ENCODE data around the gene TSPY8.
"Not testable (repeated sequence)": the region's sequence is repeated elsewhere in the genome, so short reads cannot be mapped to it uniquely, and the experiment has no call there.

Gene TSPY8, protein sequence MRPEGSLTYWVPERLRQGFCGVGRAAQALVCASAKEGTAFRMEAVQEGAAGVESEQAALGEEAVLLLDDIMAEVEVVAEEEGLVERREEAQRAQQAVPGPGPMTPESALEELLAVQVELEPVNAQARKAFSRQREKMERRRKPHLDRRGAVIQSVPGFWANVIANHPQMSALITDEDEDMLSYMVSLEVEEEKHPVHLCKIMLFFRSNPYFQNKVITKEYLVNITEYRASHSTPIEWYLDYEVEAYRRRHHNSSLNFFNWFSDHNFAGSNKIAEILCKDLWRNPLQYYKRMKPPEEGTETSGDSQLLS

GRCh38 chrY:9357497-9357896 lies at the start of gene TSPY8:
Gene TSPY8, plus strand, starts transcription at chrY:9357797. Its CDS starts 46 bp downstream, at chrY:9357843.
- not testable (repeated sequence) for DNase-seq

DNA sequence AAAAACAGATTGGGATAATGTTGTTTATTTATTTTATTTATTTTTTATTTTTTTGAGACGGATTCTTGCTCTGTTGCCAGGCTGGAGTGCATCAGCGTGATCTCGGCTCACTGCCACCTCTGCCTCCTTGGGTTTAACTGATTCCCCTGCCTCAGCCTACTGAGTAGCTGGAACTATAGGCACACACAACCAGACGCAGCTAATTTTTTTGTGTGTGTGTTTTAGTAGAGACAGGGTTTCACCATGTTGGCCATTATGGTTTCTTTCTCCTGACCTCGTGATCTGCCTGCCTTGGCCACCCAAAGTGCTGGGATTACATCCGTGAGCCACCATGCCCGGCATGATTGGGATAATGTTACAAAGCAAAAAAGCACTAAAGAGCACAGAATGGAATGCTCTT lies 36.6 kb upstream of the TSPY8 start:
- no peak for DNase-seq

- not testable (repeated sequence) for DNase-seq
Measured at GRCh38 chrY:9337164-9337563, 20.4 kb upstream of the TSPY8 start, which contains the start of gene TSPY4. Gene TSPY4, plus strand, starts transcription at chrY:9337464. Its CDS starts 46 bp downstream, at chrY:9337510.

- not testable (repeated sequence) for DNase-seq
Measured at GRCh38 chrY:9396527-9396926, 38.9 kb downstream of the TSPY8 start.

- not testable (repeated sequence) for DNase-seq
Measured at GRCh38 chrY:9398121-9398520, 40.5 kb downstream of the TSPY8 start, which contains the start of gene TSPY3. Gene TSPY3, plus strand, starts transcription at chrY:9398421. Its CDS starts 46 bp downstream, at chrY:9398467.
